DMS53 (cell line): ENCODE results near the gene CDH13.

Source experiments
- DNase-seq: peaks from one replicate; lab custom pipeline; 2025; lab: John Stamatoyannopoulos, UW

CDH13 gene

GRCh38 chr16:83623091-83623730, 996.4 kb downstream of the CDH13 start:
- DNase-seq, result peak; percentile 54

GRCh38 chr16:83623892-83624291, 997.1 kb downstream of the CDH13 start:
- DNase-seq, result peak; percentile 80

- peak; percentile 28 for DNase-seq
Observed at GRCh38 chr16:83624429-83625120, 997.8 kb downstream of the CDH13 start.

- no peak for DNase-seq
Observed at GRCh38 chr16:83626204-83626603, 999.4 kb downstream of the CDH13 start.

GRCh38 chr16:83626676-83627075, 999.9 kb downstream of the CDH13 start:
- DNase-seq, result no peak

GRCh38 chr16:83627996-83628395, 1001.2 kb downstream of the CDH13 start:
- no peak for DNase-seq

GRCh38 chr16:83629426-83629825, 1002.7 kb downstream of the CDH13 start:
- no peak for DNase-seq

- no peak for DNase-seq
Observed at GRCh38 chr16:83629836-83630235, 1003.1 kb downstream of the CDH13 start.

GRCh38 chr16:83630979-83631378, 1004.2 kb downstream of the CDH13 start:
- DNase-seq, result no peak

- DNase-seq, result no peak
Observed at GRCh38 chr16:83633286-83633685, 1006.5 kb downstream of the CDH13 start.

- DNase-seq, result no peak
Observed at GRCh38 chr16:83648347-83648746, 1021.6 kb downstream of the CDH13 start.

GRCh38 chr16:83651871-83652270, 1025.1 kb downstream of the CDH13 start:
- DNase-seq, result no peak

- DNase-seq, result no peak
Observed at GRCh38 chr16:83652943-83653342, 1026.2 kb downstream of the CDH13 start.

GRCh38 chr16:83653785-83654184, 1027.0 kb downstream of the CDH13 start:
- no peak for DNase-seq

- DNase-seq, result no peak
Observed at GRCh38 chr16:83660282-83660681, 1033.5 kb downstream of the CDH13 start.

- no peak for DNase-seq
Observed at GRCh38 chr16:83661656-83662055, 1034.9 kb downstream of the CDH13 start.

GRCh38 chr16:83666449-83666848, 1039.7 kb downstream of the CDH13 start:
- DNase-seq, result peak; percentile 80

- DNase-seq, result no peak
Observed at GRCh38 chr16:83669456-83669855, 1042.7 kb downstream of the CDH13 start.

GRCh38 chr16:83674931-83675535, 1048.3 kb downstream of the CDH13 start:
- no peak for DNase-seq

GRCh38 chr16:83676086-83676485, 1049.3 kb downstream of the CDH13 start:
- DNase-seq, result no peak

GRCh38 chr16:83680980-83681379, 1054.2 kb downstream of the CDH13 start:
- DNase-seq, result no peak

- no peak for DNase-seq
Observed at GRCh38 chr16:83681381-83681956, 1054.7 kb downstream of the CDH13 start.
